Panc1 (cell line): Measurements from ENCODE around the gene FOXI2. TPM values are rescaled to one million over a fixed set of nuclear protein-coding genes. Genes with fewer than 3 reads are reported as not detected.

ENCODE experiments used
- ATAC-seq: fragments of 200-7000 bp; cut with Tn5 transposase; 2 replicates; pipeline ENCODE4 v1.9.1; 2020; ENCODE audit warnings: mild to moderate bottlenecking, moderate library complexity
- BruUV-seq: library from RNA; stranded (reverse); fragments of 400-500 nt; replicated peaks from 2 replicates; lab custom pipeline; 2021; lab: Mats Ljungman, UMichigan
- CTCF ChIA-PET: fragments of 300-600 bp; sonication (Branson Sonifier 250); formaldehyde crosslinking; loops from one replicate; lab custom pipeline; 2022; ENCODE audit warnings: antibody characterized with exemption; lab: Charles Lee
- POLR2A ChIA-PET: fragments of 300-600 bp; sonication (Branson Sonifier 250); formaldehyde crosslinking; loops from one replicate; lab custom pipeline; 2022; ENCODE audit warnings: antibody characterized with exemption; lab: Charles Lee
- DNase-seq: peaks from one replicate; pipeline ENCODE4 v3.0.0-alpha.2; 2010; ENCODE audit warnings: low read depth, low spot score
- H3K27ac ChIP-seq: 2 replicates; pipeline ENCODE4 v1.5.1; 2011; ENCODE audit warnings: mild to moderate bottlenecking, low read length, inconsistent platforms
- H3K27me3 ChIP-seq: fragments of 200-500 bp; sonication (Bioruptor generic); 2 replicates; pipeline ENCODE4 v1.6.0; 2014; ENCODE audit warnings: low read length, inconsistent platforms; ENCODE audit not compliant: control insufficient read depth, insufficient read depth
- H3K36me3 ChIP-seq: fragments of 200-500 bp; sonication (Bioruptor generic); 2 replicates; pipeline ENCODE4 v1.5.1; 2014; ENCODE audit warnings: inconsistent platforms, mild to moderate bottlenecking, low read length, moderate library complexity; ENCODE audit not compliant: control insufficient read depth, insufficient read depth
- H3K4me1 ChIP-seq: 2 replicates; pipeline ENCODE4 v1.5.1; 2011; ENCODE audit warnings: inconsistent platforms, mild to moderate bottlenecking, low read length, moderate library complexity; ENCODE audit not compliant: control insufficient read depth, insufficient read depth
- H3K4me3 ChIP-seq, 2 experiments: 2 replicates each; pipeline ENCODE4 v1.5.1; 2011 to 2012; ENCODE audit warnings: low read depth in 2 of 2, low read length in 2 of 2, mild to moderate bottlenecking in 2 of 2, inconsistent platforms in 1 of 2, moderate library complexity in 1 of 2
- H3K9me3 ChIP-seq: fragments of 200-500 bp; sonication (Bioruptor generic); 2 replicates; pipeline ENCODE4 v1.5.1; 2014; ENCODE audit warnings: low read depth, mild to moderate bottlenecking, inconsistent platforms, low read length, moderate library complexity; ENCODE audit not compliant: control insufficient read depth, insufficient read depth
- CTCF ChIP-seq: fragments of 450-650 bp; IDR thresholded peaks from 2 replicates; pipeline ENCODE4 v1.5.1; 2017; ENCODE audit warnings: mild to moderate bottlenecking
- POLR2AphosphoS5 ChIP-seq: IDR thresholded peaks from 2 replicates; pipeline ENCODE4 v1.6.1; 2012; ENCODE audit warnings: mild to moderate bottlenecking, low read depth, low read length, moderate library complexity
- SIN3A ChIP-seq: IDR thresholded peaks from 2 replicates; pipeline ENCODE4 v1.6.1; 2012; ENCODE audit warnings: low read depth, mild to moderate bottlenecking, low read length, moderate library complexity, borderline replicate concordance; ENCODE audit not compliant: insufficient read depth
- TCF7L2 ChIP-seq: IDR thresholded peaks from 2 replicates; pipeline ENCODE4 v1.6.1; 2011; ENCODE audit warnings: mild to moderate bottlenecking, low read depth, low read length, inconsistent platforms
- in situ Hi-C: cut with HindIII; loops from 2 replicates; pipeline ENCODE4 v1.10.0; 2016; ENCODE audit warnings: low sequenced_read_pairs, low pct_unique_long_range_greater_than_20kb
- intact Hi-C: fragments of 100-400 bp; cut with micrococcal nuclease; formaldehyde crosslinking; loops from one replicate; pipeline ENCODE4 v1.10.0; 2022; ENCODE audit not compliant: unreplicated experiment
- total RNA-seq: library from RNA; stranded (reverse); gene quantifications from one replicate; pipeline ENCODE4 v1.2.1, GENCODE V29; 2021; ENCODE audit not compliant: unreplicated experiment
- TF ChIP-seq, protein P1 (sequence below), 2 experiments: IDR thresholded peaks; 2 replicates each; pipeline ENCODE4 v1.6.1; 2011 to 2012; ENCODE audit warnings: low read depth in 2 of 2, control low read depth in 1 of 2, low read length in 1 of 2, mild to moderate bottlenecking in 1 of 2, moderate library complexity in 1 of 2; ENCODE audit not compliant: insufficient read depth in 1 of 2

Gene FOXI2
- total RNA-seq, 1 experiment from 2014 or later = not detected

DNA sequence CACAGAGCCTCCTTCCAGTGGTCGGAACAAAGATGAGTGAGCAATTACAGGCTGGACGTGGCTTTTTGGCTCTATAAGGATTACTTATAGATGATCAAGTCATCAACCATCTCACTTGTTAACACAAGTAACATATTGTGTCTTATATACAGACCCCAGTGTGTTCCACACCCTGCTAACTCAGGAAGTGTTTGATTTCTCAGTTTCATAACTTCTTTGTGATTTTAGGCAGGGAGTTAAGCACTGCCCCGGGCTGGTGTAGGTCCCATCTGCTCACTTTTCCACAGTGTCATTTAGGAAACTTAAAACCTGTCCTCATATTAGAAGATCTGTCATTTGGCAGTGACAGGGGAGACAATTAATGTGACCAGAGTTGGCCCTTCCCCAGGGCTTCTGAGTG lies 6.2 kb downstream of the FOXI2 start:
- no TSS peak for BruUV-seq
- TF ChIP-seq POLR2AphosphoS5 (no peak), TCF7L2 (no peak), CTCF (no peak), SIN3A (no peak)
- TF ChIP-seq, protein P1, sequence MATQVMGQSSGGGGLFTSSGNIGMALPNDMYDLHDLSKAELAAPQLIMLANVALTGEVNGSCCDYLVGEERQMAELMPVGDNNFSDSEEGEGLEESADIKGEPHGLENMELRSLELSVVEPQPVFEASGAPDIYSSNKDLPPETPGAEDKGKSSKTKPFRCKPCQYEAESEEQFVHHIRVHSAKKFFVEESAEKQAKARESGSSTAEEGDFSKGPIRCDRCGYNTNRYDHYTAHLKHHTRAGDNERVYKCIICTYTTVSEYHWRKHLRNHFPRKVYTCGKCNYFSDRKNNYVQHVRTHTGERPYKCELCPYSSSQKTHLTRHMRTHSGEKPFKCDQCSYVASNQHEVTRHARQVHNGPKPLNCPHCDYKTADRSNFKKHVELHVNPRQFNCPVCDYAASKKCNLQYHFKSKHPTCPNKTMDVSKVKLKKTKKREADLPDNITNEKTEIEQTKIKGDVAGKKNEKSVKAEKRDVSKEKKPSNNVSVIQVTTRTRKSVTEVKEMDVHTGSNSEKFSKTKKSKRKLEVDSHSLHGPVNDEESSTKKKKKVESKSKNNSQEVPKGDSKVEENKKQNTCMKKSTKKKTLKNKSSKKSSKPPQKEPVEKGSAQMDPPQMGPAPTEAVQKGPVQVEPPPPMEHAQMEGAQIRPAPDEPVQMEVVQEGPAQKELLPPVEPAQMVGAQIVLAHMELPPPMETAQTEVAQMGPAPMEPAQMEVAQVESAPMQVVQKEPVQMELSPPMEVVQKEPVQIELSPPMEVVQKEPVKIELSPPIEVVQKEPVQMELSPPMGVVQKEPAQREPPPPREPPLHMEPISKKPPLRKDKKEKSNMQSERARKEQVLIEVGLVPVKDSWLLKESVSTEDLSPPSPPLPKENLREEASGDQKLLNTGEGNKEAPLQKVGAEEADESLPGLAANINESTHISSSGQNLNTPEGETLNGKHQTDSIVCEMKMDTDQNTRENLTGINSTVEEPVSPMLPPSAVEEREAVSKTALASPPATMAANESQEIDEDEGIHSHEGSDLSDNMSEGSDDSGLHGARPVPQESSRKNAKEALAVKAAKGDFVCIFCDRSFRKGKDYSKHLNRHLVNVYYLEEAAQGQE (IDR thresholded peaks at IDR 0.05; ENCODE audit: insufficient read depth in 1 of 2, low read depth in 2 of 2, low read length in 1 of 2) = no peak
- no peak overlapping the region for H3K4me3 ChIP-seq
- POLR2A ChIA-PET = no interaction called here
- ATAC-seq (no peak), DNase-seq (no peak)
- no peaks in the 10 kb centered on the region for H3K36me3 ChIP-seq
- in situ Hi-C loops (no loop called here), intact Hi-C loops (no loop called here)
- no peaks in the 10 kb centered on the region for H3K27me3 ChIP-seq
- H3K9me3 ChIP-seq = no peaks in the 10 kb centered on the region
- CTCF ChIA-PET = no interaction called here
- H3K4me1 ChIP-seq = no peaks in the 10 kb centered on the region
- H3K27ac ChIP-seq = no peak overlapping the region

DNA sequence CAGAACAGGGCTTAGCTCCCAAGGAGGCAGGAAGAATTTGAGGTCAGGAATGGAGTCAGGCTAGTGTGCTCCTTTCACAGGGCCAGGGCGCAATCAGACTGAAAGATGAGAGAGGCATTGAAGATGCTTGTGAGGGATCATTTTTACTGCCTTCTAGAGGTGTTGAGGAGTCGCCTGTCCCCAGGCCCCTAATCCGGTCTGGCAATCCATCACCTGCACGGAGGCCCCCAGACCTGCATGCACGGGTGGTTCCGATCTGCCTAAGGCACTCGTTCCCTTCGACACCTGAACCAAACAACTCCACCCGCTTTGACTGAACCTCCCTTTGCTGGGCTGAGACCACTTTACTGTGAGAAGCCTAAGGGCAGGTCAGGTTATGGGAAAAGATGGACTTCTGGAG lies 8.0 kb downstream of the FOXI2 start:
- Histone ChIP-seq H3K4me3 (no peak overlapping the region), H3K27ac (no peak overlapping the region), H3K36me3 (no peaks in the 10 kb centered on the region), H3K27me3 (no peaks in the 10 kb centered on the region), H3K4me1 (no peaks in the 10 kb centered on the region), H3K9me3 (no peaks in the 10 kb centered on the region)
- BruUV-seq = no TSS peak
- CTCF ChIA-PET = no interaction called here
- intact Hi-C loops (no loop called here), in situ Hi-C loops (no loop called here)
- DNase-seq (no peak), ATAC-seq (no peak)
- POLR2A ChIA-PET = no interaction called here
- TF ChIP-seq, protein P1 (IDR thresholded peaks at IDR 0.05; ENCODE audit: insufficient read depth in 1 of 2, low read depth in 2 of 2, low read length in 1 of 2) = no peak
